ENCODE results near the gene BARD1. TPM values are rescaled to one million over a fixed set of nuclear protein-coding genes. Genes with fewer than 3 reads are reported as not detected.

BARD1 gene
- total RNA-seq, 1 experiment from 2014 or later: 29.7 TPM

- ChIA-PET POLR2A (ENCODE audit: low non-redundant PET) (no interaction called here), CTCF (no interaction called here)
- Histone ChIP-seq H3K4me3 (ENCODE audit: low read depth, low read length, poor library complexity, severe bottlenecking) (no peak overlapping the region), H3K27me3 (replicated peaks; ENCODE audit: insufficient read depth, low read depth, low read length, poor library complexity) (no peaks in the 10 kb centered on the region), H3K36me3 (ENCODE audit: insufficient read depth, low read length, poor library complexity, severe bottlenecking) (no peaks in the 10 kb centered on the region), H3K9me3 (ENCODE audit: low read depth, low read length, poor library complexity, severe bottlenecking) (no peaks in the 10 kb centered on the region), H3K27ac (ENCODE audit: low read depth, low read length, poor library complexity, severe bottlenecking) (no peak overlapping the region), H3K4me1 (ENCODE audit: insufficient read depth, low read length, poor library complexity, severe bottlenecking) (no peaks in the 10 kb centered on the region)
- BruUV-seq (replicated peaks): no TSS peak
- TF ChIP-seq EZH2 (IDR thresholded peaks at IDR 0.05; ENCODE audit: borderline replicate concordance, low read depth, low read length, poor library complexity, severe bottlenecking): no peak
- TF ChIP-seq, protein P1, sequence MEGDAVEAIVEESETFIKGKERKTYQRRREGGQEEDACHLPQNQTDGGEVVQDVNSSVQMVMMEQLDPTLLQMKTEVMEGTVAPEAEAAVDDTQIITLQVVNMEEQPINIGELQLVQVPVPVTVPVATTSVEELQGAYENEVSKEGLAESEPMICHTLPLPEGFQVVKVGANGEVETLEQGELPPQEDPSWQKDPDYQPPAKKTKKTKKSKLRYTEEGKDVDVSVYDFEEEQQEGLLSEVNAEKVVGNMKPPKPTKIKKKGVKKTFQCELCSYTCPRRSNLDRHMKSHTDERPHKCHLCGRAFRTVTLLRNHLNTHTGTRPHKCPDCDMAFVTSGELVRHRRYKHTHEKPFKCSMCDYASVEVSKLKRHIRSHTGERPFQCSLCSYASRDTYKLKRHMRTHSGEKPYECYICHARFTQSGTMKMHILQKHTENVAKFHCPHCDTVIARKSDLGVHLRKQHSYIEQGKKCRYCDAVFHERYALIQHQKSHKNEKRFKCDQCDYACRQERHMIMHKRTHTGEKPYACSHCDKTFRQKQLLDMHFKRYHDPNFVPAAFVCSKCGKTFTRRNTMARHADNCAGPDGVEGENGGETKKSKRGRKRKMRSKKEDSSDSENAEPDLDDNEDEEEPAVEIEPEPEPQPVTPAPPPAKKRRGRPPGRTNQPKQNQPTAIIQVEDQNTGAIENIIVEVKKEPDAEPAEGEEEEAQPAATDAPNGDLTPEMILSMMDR (conservative IDR thresholded peaks at IDR 0.05; ENCODE audit: low read depth, low read length): no peak
- DNase-seq (ENCODE audit: low spot score): no peak
- intact Hi-C loops (cut with micrococcal nuclease; ENCODE audit: unreplicated experiment): no loop called here
Observed at GRCh38 chr2:214843823-214844222, 34.3 kb upstream of the BARD1 start.

DNA sequence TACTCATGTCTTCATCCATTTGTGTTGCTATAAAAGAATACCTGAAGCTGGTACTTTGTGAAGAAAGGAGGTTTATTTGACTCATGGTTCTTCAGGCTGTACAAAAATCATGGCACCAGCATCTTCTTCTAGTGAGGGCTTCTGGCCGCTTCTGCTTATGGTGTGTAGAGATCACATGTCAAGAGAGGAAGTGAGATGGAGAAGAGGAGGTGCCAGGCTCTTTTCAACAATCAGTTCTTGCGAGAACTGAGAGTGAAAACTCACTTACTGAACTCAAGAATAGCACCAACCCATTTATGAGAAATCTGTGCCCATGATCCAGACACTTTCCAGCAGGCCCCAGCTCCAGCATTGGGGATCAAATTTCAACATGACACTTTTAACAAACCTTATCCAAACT, 30.0 kb upstream of the BARD1 start:
- Histone ChIP-seq H3K4me1 (ENCODE audit: insufficient read depth, low read length, poor library complexity, severe bottlenecking) (no peaks in the 10 kb centered on the region), H3K4me3 (ENCODE audit: low read depth, low read length, poor library complexity, severe bottlenecking) (no peak overlapping the region), H3K27me3 (replicated peaks; ENCODE audit: insufficient read depth, low read depth, low read length, poor library complexity) (no peaks in the 10 kb centered on the region), H3K9me3 (ENCODE audit: low read depth, low read length, poor library complexity, severe bottlenecking) (no peaks in the 10 kb centered on the region), H3K36me3 (ENCODE audit: insufficient read depth, low read length, poor library complexity, severe bottlenecking) (no peaks in the 10 kb centered on the region), H3K27ac (ENCODE audit: low read depth, low read length, poor library complexity, severe bottlenecking) (no peak overlapping the region)
- no TSS peak for BruUV-seq (replicated peaks)
- ChIA-PET POLR2A (ENCODE audit: low non-redundant PET) (no interaction called here), CTCF (no interaction called here)
- TF ChIP-seq, protein P1 (conservative IDR thresholded peaks at IDR 0.05; ENCODE audit: low read depth, low read length): no peak
- TF ChIP-seq EZH2 (IDR thresholded peaks at IDR 0.05; ENCODE audit: borderline replicate concordance, low read depth, low read length, poor library complexity, severe bottlenecking): no peak
- DNase-seq (ENCODE audit: low spot score): no peak
- intact Hi-C loops (cut with micrococcal nuclease; ENCODE audit: unreplicated experiment): no loop called here

DNA sequence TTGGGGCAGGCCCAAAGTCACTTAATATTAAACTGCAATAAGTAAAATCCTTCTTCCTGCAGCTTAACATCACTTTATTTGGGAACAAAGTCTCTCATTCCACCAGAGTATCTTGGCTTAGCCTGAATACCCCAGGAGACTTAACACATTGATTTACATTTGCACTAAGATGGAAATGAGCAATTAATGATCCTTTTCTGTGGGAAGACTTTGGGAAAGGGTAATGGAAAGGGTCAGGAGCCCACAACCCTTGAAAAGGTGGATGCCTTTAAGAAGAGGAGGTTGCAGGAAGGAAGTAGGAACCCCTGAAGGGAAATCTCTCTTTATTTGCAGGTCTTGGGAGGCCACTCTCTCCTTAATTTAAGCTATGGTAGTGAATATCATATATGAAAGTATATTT, 28.0 kb upstream of the BARD1 start:
- BruUV-seq (replicated peaks): no TSS peak
- H3K4me1 ChIP-seq (ENCODE audit: insufficient read depth, low read length, poor library complexity, severe bottlenecking): no peaks in the 10 kb centered on the region
- H3K27ac ChIP-seq (ENCODE audit: low read depth, low read length, poor library complexity, severe bottlenecking): no peak overlapping the region
- CTCF ChIA-PET: no interaction called here
- H3K9me3 ChIP-seq (ENCODE audit: low read depth, low read length, poor library complexity, severe bottlenecking): no peaks in the 10 kb centered on the region
- no peak overlapping the region for H3K4me3 ChIP-seq (ENCODE audit: low read depth, low read length, poor library complexity, severe bottlenecking)
- TF ChIP-seq EZH2 (IDR thresholded peaks at IDR 0.05; ENCODE audit: borderline replicate concordance, low read depth, low read length, poor library complexity, severe bottlenecking): no peak
- TF ChIP-seq, protein P1 (conservative IDR thresholded peaks at IDR 0.05; ENCODE audit: low read depth, low read length): no peak
- H3K36me3 ChIP-seq (ENCODE audit: insufficient read depth, low read length, poor library complexity, severe bottlenecking): no peaks in the 10 kb centered on the region
- intact Hi-C loops (cut with micrococcal nuclease; ENCODE audit: unreplicated experiment): no loop called here
- H3K27me3 ChIP-seq (replicated peaks; ENCODE audit: insufficient read depth, low read depth, low read length, poor library complexity): no peaks in the 10 kb centered on the region
- no peak for DNase-seq (ENCODE audit: low spot score)
- POLR2A ChIA-PET (ENCODE audit: low non-redundant PET): no interaction called here
